Activated naive CD4-positive, alpha-beta T cell treated with anti-CD3 and anti-CD28 coated beads, Interleukin-2, amount 50 U/mL, for 16 hours (primary cell): ENCODE data around the gene BAAT.

Source experiments
- DNase-seq: peaks from one replicate; pipeline ENCODE4 v3.0.0-alpha.2; 2020

BAAT gene

GRCh38 chr9:101398068-101398929 is 13.5 kb upstream of the BAAT start, which contains the start of the genes MRPL50 and ZNF189:
Gene MRPL50, minus strand, starts transcription at chr9:101398618. Its CDS starts 26 bp downstream, at chr9:101398592.
Gene ZNF189, plus strand, starts transcription at chr9:101398851. Its CDS starts 306 bp downstream, at chr9:101399157.
- peak; percentile 96 for DNase-seq

- no peak for DNase-seq
Measured at GRCh38 chr9:101397746-101398067, 12.9 kb upstream of the BAAT start.

GRCh38 chr9:101394687-101395086 is 9.9 kb upstream of the BAAT start:
- DNase-seq = no peak

GRCh38 chr9:101393135-101393534 is 8.3 kb upstream of the BAAT start:
- no peak for DNase-seq

- DNase-seq = no peak
Measured at GRCh38 chr9:101388507-101388993, 3.7 kb upstream of the BAAT start.

GRCh38 chr9:101387871-101388506 is 3.2 kb upstream of the BAAT start:
- no peak for DNase-seq

GRCh38 chr9:101383361-101383760 is 1.4 kb downstream of the BAAT start:
- DNase-seq = no peak

- DNase-seq = no peak
Measured at GRCh38 chr9:101381833-101382342, 2.9 kb downstream of the BAAT start.

- DNase-seq = no peak
Measured at GRCh38 chr9:101381118-101381517, 3.7 kb downstream of the BAAT start.

GRCh38 chr9:101380295-101380694 is 4.5 kb downstream of the BAAT start:
- no peak for DNase-seq

- DNase-seq = no peak
Measured at GRCh38 chr9:101376111-101376848, 8.5 kb downstream of the BAAT start.

GRCh38 chr9:101375546-101375945 is 9.3 kb downstream of the BAAT start:
- DNase-seq = no peak

GRCh38 chr9:101372327-101373118 is 12.3 kb downstream of the BAAT start:
- DNase-seq = no peak

- no peak for DNase-seq
Measured at GRCh38 chr9:101371813-101372212, 13.0 kb downstream of the BAAT start.

- DNase-seq = no peak
Measured at GRCh38 chr9:101369884-101370531, 14.8 kb downstream of the BAAT start.

GRCh38 chr9:101369286-101369685 is 15.5 kb downstream of the BAAT start:
- no peak for DNase-seq

- DNase-seq = no peak
Measured at GRCh38 chr9:101367323-101367722, 17.5 kb downstream of the BAAT start.

GRCh38 chr9:101366038-101366756 is 18.6 kb downstream of the BAAT start:
- no peak for DNase-seq

- DNase-seq = no peak
Measured at GRCh38 chr9:101365181-101365580, 19.6 kb downstream of the BAAT start.

- no peak for DNase-seq
Measured at GRCh38 chr9:101362450-101362849, 22.4 kb downstream of the BAAT start.

- DNase-seq = no peak
Measured at GRCh38 chr9:101360647-101361046, 24.2 kb downstream of the BAAT start.
